Mesenchymal stem cell (in vitro differentiated cells and primary cell): Measurements from ENCODE around the gene HEXB.

ENCODE experiments used
- DNase-seq: peaks from one replicate; pipeline ENCODE4 v3.0.0-alpha.2; 2013
- H2AFZ ChIP-seq: one replicate; pipeline ENCODE4 v1.6.1; 2013; ENCODE audit warnings: low read depth, mild to moderate bottlenecking, control low read depth, inconsistent platforms, low read length, moderate library complexity
- H2AK5ac ChIP-seq: 2 replicates; pipeline ENCODE4 v1.6.1; 2013; ENCODE audit warnings: low read length, moderate library complexity, mild to moderate bottlenecking, inconsistent platforms; ENCODE audit not compliant: severe bottlenecking
- H2BK120ac ChIP-seq: one replicate; pipeline ENCODE4 v1.6.1; 2013; ENCODE audit warnings: low read depth, mild to moderate bottlenecking, inconsistent platforms, low read length, moderate library complexity
- H2BK12ac ChIP-seq, 2 experiments: one replicate each; pipeline ENCODE4 v1.6.1; 2013; ENCODE audit warnings: inconsistent platforms in 2 of 2, low read length in 2 of 2, mild to moderate bottlenecking in 2 of 2, moderate library complexity in 2 of 2, control low read depth in 1 of 2
- H2BK15ac ChIP-seq: one replicate; pipeline ENCODE4 v1.6.1; 2013; ENCODE audit warnings: mild to moderate bottlenecking, low read depth, inconsistent platforms; ENCODE audit not compliant: poor library complexity, severe bottlenecking
- H2BK5ac ChIP-seq: 2 replicates; pipeline ENCODE4 v1.6.1; 2013; ENCODE audit warnings: low read depth, mild to moderate bottlenecking, low read length, control low read depth, inconsistent platforms; ENCODE audit not compliant: poor library complexity, severe bottlenecking
- H3K14ac ChIP-seq, 2 experiments: one replicate each; pipeline ENCODE4 v1.6.1; 2013; ENCODE audit warnings: inconsistent platforms in 2 of 2, low read length in 2 of 2, control low read depth in 1 of 2, mild to moderate bottlenecking in 1 of 2, moderate library complexity in 1 of 2
- H3K18ac ChIP-seq, 2 experiments: one replicate each; pipeline ENCODE4 v1.6.1; 2013; ENCODE audit warnings: inconsistent platforms in 2 of 2, low read length in 2 of 2, control low read depth in 1 of 2, low read depth in 1 of 2, mild to moderate bottlenecking in 1 of 2
- H3K23ac ChIP-seq, 2 experiments: one replicate each; pipeline ENCODE4 v1.6.1; 2013; ENCODE audit warnings: inconsistent platforms in 2 of 2, low read length in 2 of 2, mild to moderate bottlenecking in 2 of 2, moderate library complexity in 2 of 2, control low read depth in 1 of 2
- H3K27ac ChIP-seq: 2 replicates; pipeline ENCODE4 v1.5.1; 2013; ENCODE audit warnings: mild to moderate bottlenecking, moderate library complexity, low read length, control low read depth, inconsistent platforms; ENCODE audit not compliant: poor library complexity, severe bottlenecking
- H3K27me3 ChIP-seq, 2 experiments: 2 replicates each; pipeline versions ENCODE4 v1.6.1 to v1.7.0; 2013; ENCODE audit warnings: low read length in 2 of 2, mild to moderate bottlenecking in 2 of 2, moderate library complexity in 2 of 2, control low read depth in 1 of 2, inconsistent platforms in 1 of 2; ENCODE audit not compliant: control insufficient read depth in 1 of 2, insufficient read depth in 1 of 2
- H3K36me3 ChIP-seq, 2 experiments: 2 replicates each; pipeline versions ENCODE4 v1.6.1 to v1.7.0; 2013; ENCODE audit warnings: low read length in 2 of 2, control low read depth in 1 of 2, inconsistent platforms in 1 of 2, low read depth in 1 of 2, mild to moderate bottlenecking in 1 of 2; ENCODE audit not compliant: insufficient read depth in 2 of 2, control insufficient read depth in 1 of 2
- H3K4ac ChIP-seq, 2 experiments: one replicate each; pipeline ENCODE4 v1.6.1; 2013; ENCODE audit warnings: inconsistent platforms in 2 of 2, low read length in 2 of 2, mild to moderate bottlenecking in 2 of 2, moderate library complexity in 2 of 2, control low read depth in 1 of 2, low read depth in 1 of 2
- H3K4me1 ChIP-seq: 2 replicates; pipeline ENCODE4 v1.6.1; 2013; ENCODE audit warnings: low read depth, low read length, control low read depth; ENCODE audit not compliant: control insufficient read depth, insufficient read depth
- H3K4me2 ChIP-seq: 2 replicates; pipeline ENCODE4 v1.6.1; 2013; ENCODE audit warnings: low read length, mild to moderate bottlenecking, inconsistent platforms; ENCODE audit not compliant: poor library complexity, severe bottlenecking
- H3K4me3 ChIP-seq, 2 experiments: 2 replicates each; pipeline versions ENCODE4 v1.5.1 to v1.7.0; 2013; ENCODE audit warnings: low read length in 2 of 2, mild to moderate bottlenecking in 2 of 2, control low read depth in 1 of 2, low read depth in 1 of 2; ENCODE audit not compliant: insufficient read depth in 1 of 2
- H3K79me1 ChIP-seq: replicated peaks from 2 replicates; pipeline ENCODE4 v1.6.1; 2013; ENCODE audit warnings: mild to moderate bottlenecking, control low read depth, low read length, inconsistent platforms; ENCODE audit not compliant: poor library complexity, severe bottlenecking
- H3K9ac ChIP-seq: 2 replicates; pipeline ENCODE4 v1.7.0; 2013; ENCODE audit warnings: mild to moderate bottlenecking, low read length, moderate library complexity
- H3K9me3 ChIP-seq: 2 replicates; pipeline ENCODE4 v1.7.0; 2013; ENCODE audit warnings: mild to moderate bottlenecking, low read length; ENCODE audit not compliant: control insufficient read depth
- H4K8ac ChIP-seq: one replicate; pipeline ENCODE4 v1.6.1; 2013; ENCODE audit warnings: inconsistent platforms, mild to moderate bottlenecking, low read length, moderate library complexity
- H4K91ac ChIP-seq: one replicate; pipeline ENCODE4 v1.6.1; 2013; ENCODE audit warnings: mild to moderate bottlenecking, low read length, inconsistent platforms
- WGBS: methylation state at CpG from one replicate; pipeline ENCODE4 v1.1.7; 2013; ENCODE audit warnings: mixed read lengths; 5-methylcytosine and 5-hydroxymethylcytosine counted together

Gene HEXB

DNA sequence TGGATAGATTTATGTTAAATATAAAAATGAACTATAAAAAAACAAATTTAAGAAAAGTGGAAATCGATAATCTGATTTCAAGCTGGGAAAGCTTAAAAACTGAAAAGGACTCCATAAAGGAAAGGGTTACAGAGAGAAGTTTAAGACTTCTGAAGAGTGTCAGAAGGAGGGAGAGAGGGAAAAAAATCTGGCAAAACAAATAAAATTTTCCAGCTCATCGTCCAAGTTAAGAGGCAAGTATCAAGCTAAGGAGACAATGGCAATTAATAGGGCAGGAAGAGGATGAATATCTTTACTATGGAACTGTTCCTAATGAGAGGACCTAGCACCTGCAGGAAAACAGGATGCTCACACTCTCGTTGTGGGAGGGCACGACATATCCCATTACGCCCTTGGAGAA is 20.5 kb upstream of the HEXB start:
- no peaks in the 10 kb centered on the region for H3K36me3 ChIP-seq
- no peak overlapping the region for H3K14ac ChIP-seq
- H4K8ac ChIP-seq, result no peak overlapping the region
- no peak overlapping the region for H3K4me2 ChIP-seq
- H3K4ac ChIP-seq, result no peak overlapping the region
- no peak overlapping the region for H2BK12ac ChIP-seq
- no peaks in the 10 kb centered on the region for H3K79me1 ChIP-seq
- H2AFZ ChIP-seq, result no peak overlapping the region
- H3K9ac ChIP-seq, result no peak overlapping the region
- no peak overlapping the region for H3K4me3 ChIP-seq
- no peak overlapping the region for H2BK120ac ChIP-seq
- 88% methylated on average over 5 of the region's 5 CpGs for WGBS
- no peak overlapping the region for H2BK5ac ChIP-seq
- H3K18ac ChIP-seq, result no peak overlapping the region
- H4K91ac ChIP-seq, result no peak overlapping the region
- H3K27me3 ChIP-seq, result peaks cover 0 to 2% of the 10 kb centered on the region in 2 experiments
- no peaks in the 10 kb centered on the region for H3K9me3 ChIP-seq
- DNase-seq, result no peak
- no peak overlapping the region for H3K23ac ChIP-seq
- H3K27ac ChIP-seq, result no peak overlapping the region
- no peak overlapping the region for H2AK5ac ChIP-seq
- H2BK15ac ChIP-seq, result no peak overlapping the region
- H3K4me1 ChIP-seq, result no peaks in the 10 kb centered on the region

DNA sequence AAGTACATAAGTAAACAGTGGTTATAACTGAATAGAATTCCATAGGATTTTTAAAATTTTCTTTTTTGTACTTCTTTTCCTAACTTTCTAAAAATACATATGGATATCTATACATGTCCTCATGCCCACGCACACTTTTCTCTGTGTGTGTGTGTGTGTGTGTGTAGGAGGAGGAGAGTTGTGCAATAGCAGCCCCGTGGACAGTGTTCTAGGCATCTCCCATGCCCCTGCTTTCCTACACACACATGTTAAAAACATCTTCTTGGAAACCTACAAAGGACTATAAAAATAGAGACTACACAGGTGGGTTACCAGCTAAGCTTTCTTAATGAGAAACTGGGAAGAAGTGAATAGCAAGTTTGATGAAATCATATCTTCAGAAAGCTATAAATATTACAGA is 19.8 kb upstream of the HEXB start:
- Histone ChIP-seq H3K23ac (no peak overlapping the region), H3K4me2 (no peak overlapping the region), H3K9ac (no peak overlapping the region), H4K91ac (no peak overlapping the region), H2AK5ac (no peak overlapping the region), H2BK12ac (no peak overlapping the region), H3K18ac (no peak overlapping the region), H2BK15ac (no peak overlapping the region), H2AFZ (no peak overlapping the region), H3K4me3 (no peak overlapping the region), H3K14ac (no peak overlapping the region), H3K79me1 (no peaks in the 10 kb centered on the region), H3K27ac (no peak overlapping the region), H3K4me1 (no peaks in the 10 kb centered on the region), H3K36me3 (no peaks in the 10 kb centered on the region), H3K9me3 (no peaks in the 10 kb centered on the region), H2BK5ac (no peak overlapping the region), H3K27me3 (peaks cover 0 to 2% of the 10 kb centered on the region in 2 experiments), H3K4ac (no peak overlapping the region), H2BK120ac (no peak overlapping the region), H4K8ac (no peak overlapping the region)
- WGBS, result no CpG with 5 or more reads among the region's 2 CpGs
- no peak for DNase-seq

DNA sequence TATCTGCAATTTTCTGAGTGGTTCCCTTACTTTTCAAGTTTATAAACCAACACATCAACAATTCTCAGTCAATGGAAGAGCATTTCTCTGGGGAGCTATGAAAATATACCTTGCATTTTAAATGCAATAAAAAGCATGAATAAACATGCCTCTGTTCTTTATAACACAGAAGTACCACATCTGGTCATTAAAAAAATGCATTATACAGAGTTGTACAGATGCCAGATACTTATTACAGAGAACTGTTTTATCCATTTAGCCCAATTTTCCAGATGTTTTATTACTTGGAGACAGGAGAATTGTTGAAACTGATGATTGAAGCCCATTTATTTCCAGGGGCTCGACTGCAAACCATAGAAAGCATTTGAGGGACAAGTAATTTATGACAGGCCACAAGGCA is 19.2 kb upstream of the HEXB start:
- no peak overlapping the region for H3K4me2 ChIP-seq
- H3K14ac ChIP-seq, result no peak overlapping the region
- peaks cover 2% of the 10 kb centered on the region for H3K4me1 ChIP-seq
- H4K8ac ChIP-seq, result no peak overlapping the region
- no peak overlapping the region for H3K9ac ChIP-seq
- H2AFZ ChIP-seq, result no peak overlapping the region
- no peak overlapping the region for H3K27ac ChIP-seq
- no peak overlapping the region for H3K4ac ChIP-seq
- no peak for DNase-seq
- H3K36me3 ChIP-seq, result no peaks in the 10 kb centered on the region
- no peak overlapping the region for H3K23ac ChIP-seq
- H3K4me3 ChIP-seq, result no peak overlapping the region
- H2BK120ac ChIP-seq, result no peak overlapping the region
- no peak overlapping the region for H2BK15ac ChIP-seq
- H2BK5ac ChIP-seq, result no peak overlapping the region
- no peak overlapping the region for H3K18ac ChIP-seq
- no peak overlapping the region for H4K91ac ChIP-seq
- no peak overlapping the region for H2AK5ac ChIP-seq
- H3K27me3 ChIP-seq, result peaks cover 0 to 2% of the 10 kb centered on the region in 2 experiments
- H3K9me3 ChIP-seq, result no peaks in the 10 kb centered on the region
- no peak overlapping the region for H2BK12ac ChIP-seq
- H3K79me1 ChIP-seq, result no peaks in the 10 kb centered on the region
- WGBS, result 91% methylated on average over 1 of the region's 1 CpG

DNA sequence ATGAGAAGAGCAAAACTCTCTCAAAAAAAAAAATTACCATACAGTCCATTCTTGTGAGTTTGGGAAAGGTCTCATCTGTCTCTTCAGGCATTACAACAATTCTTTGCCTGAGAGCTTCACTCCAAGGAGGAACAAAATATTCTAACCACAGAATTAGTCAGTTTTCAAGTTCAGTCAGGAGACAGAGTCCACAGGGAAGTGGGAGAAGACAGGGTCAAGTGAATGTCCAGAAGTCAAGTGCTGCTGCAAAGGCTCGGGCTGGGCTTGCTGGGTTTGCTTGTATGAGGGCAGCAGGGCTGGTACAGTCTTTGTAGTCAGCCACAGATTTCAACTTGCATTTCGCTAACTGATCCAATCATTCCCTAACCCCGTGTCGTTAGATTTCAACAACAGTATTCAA is 17.6 kb upstream of the HEXB start:
- no peaks in the 10 kb centered on the region for H3K36me3 ChIP-seq
- no peak overlapping the region for H4K91ac ChIP-seq
- no peak overlapping the region for H2BK15ac ChIP-seq
- H3K9me3 ChIP-seq, result no peaks in the 10 kb centered on the region
- WGBS, result 19% methylated on average over 4 of the region's 4 CpGs
- peaks cover 2% of the 10 kb centered on the region for H3K4me1 ChIP-seq
- no peak overlapping the region for H3K14ac ChIP-seq
- peak; percentile 90 for DNase-seq
- no peak overlapping the region for H2BK5ac ChIP-seq
- no peak overlapping the region for H3K9ac ChIP-seq
- no peak overlapping the region for H2BK12ac ChIP-seq
- H3K27ac ChIP-seq, result no peak overlapping the region
- H4K8ac ChIP-seq, result no peak overlapping the region
- no peak overlapping the region for H3K18ac ChIP-seq
- H2AFZ ChIP-seq, result no peak overlapping the region
- no peak overlapping the region for H3K4ac ChIP-seq
- H3K27me3 ChIP-seq, result peaks cover 3 to 7% of the 10 kb centered on the region in 2 experiments
- H2AK5ac ChIP-seq, result no peak overlapping the region
- H2BK120ac ChIP-seq, result no peak overlapping the region
- no peak overlapping the region for H3K4me2 ChIP-seq
- no peak overlapping the region for H3K4me3 ChIP-seq
- no peaks in the 10 kb centered on the region for H3K79me1 ChIP-seq
- no peak overlapping the region for H3K23ac ChIP-seq
